B cell (primary cell): ENCODE data around the gene TDRD5. TPM values are rescaled to one million over a fixed set of nuclear protein-coding genes. Genes with fewer than 3 reads are reported as not detected.

Experiments
- ATAC-seq: fragments of 200-7000 bp; cut with Tn5 transposase; one replicate; pipeline ENCODE4 v1.10.0; 2021; ENCODE audit warnings: low read depth, mild to moderate bottlenecking, moderate number of reproducible peaks, moderate library complexity
- CTCF ChIA-PET: fragments of 350-600 bp; sonication (Branson Sonifier 250); formaldehyde crosslinking; loops from one replicate; lab custom pipeline; 2021; ENCODE audit warnings: antibody characterized with exemption, inconsistent platforms; lab: Charles Lee
- POLR2A ChIA-PET: fragments of 350-600 bp; sonication (Branson Sonifier 250); formaldehyde crosslinking; loops from one replicate; lab custom pipeline; 2021; ENCODE audit warnings: antibody characterized with exemption; lab: Charles Lee
- DNase-seq: peaks from one replicate; pipeline ENCODE4 v3.0.0; 2013
- H2AFZ ChIP-seq: 2 replicates; pipeline ENCODE4 v1.6.1; 2012; ENCODE audit warnings: mild to moderate bottlenecking, low read depth, low read length; ENCODE audit not compliant: insufficient read depth, poor library complexity, severe bottlenecking
- H3K27ac ChIP-seq, 2 donors: 1 replicate in 1 of 2; 2 replicates in 1 of 2; pipeline ENCODE4 v1.5.1; 2012 to 2013; ENCODE audit warnings: low read length in 2 of 2, mild to moderate bottlenecking in 2 of 2, moderate library complexity in 1 of 2
- H3K27me3 ChIP-seq, 4 experiments: fragments of 200-600 bp in 1 of 4; sonication (generic) in 1 of 4; replicated peaks in 1 of 4; 1 replicate in 2 of 4; 2 replicates in 2 of 4; pipeline versions ENCODE4 v1.6.1 to v1.7.0; 2013 to 2016; ENCODE audit warnings: low read length in 3 of 4, mild to moderate bottlenecking in 2 of 4, mixed read lengths in 1 of 4, moderate library complexity in 1 of 4; ENCODE audit not compliant: insufficient read depth in 4 of 4, control insufficient read depth in 3 of 4; ENCODE audit errors: control extremely low read depth in 1 of 4
- H3K36me3 ChIP-seq, 2 experiments: replicated peaks in 1 of 2; 1 replicate in 1 of 2; 2 replicates in 1 of 2; pipeline versions ENCODE4 v1.6.1 to v1.7.1; 2013; ENCODE audit warnings: low read length in 1 of 2; ENCODE audit not compliant: insufficient read depth in 2 of 2, control insufficient read depth in 1 of 2; ENCODE audit errors: control extremely low read depth in 1 of 2, extremely low read depth in 1 of 2
- H3K4me1 ChIP-seq, 2 donors: fragments of 200-600 bp in 1 of 2; sonication (generic) in 1 of 2; 1 replicate in 1 of 2; 2 replicates in 1 of 2; pipeline versions ENCODE4 v1.5.1 to v1.6.1; 2013 to 2017; ENCODE audit warnings: low read length in 2 of 2; ENCODE audit not compliant: control insufficient read depth in 2 of 2, insufficient read depth in 2 of 2
- H3K4me2 ChIP-seq: replicated peaks from 2 replicates; pipeline ENCODE3; 2012; ENCODE audit warnings: mild to moderate bottlenecking, low read depth, low read length; ENCODE audit not compliant: poor library complexity, severe bottlenecking
- H3K4me3 ChIP-seq, 5 experiments: fragments of 200-600 bp in 1 of 5; sonication (generic) in 1 of 5; 1 replicate in 3 of 5; 2 replicates in 2 of 5; pipeline versions ENCODE4 v1.5.1 to v1.7.0; 2011 to 2016; ENCODE audit warnings: low read length in 4 of 5, mild to moderate bottlenecking in 4 of 5, low read depth in 2 of 5, control low read depth in 1 of 5, moderate library complexity in 1 of 5; ENCODE audit not compliant: insufficient read depth in 1 of 5; ENCODE audit errors: control extremely low read depth in 1 of 5, extremely low read depth in 1 of 5
- H3K79me2 ChIP-seq: fragments of 200-600 bp; sonication (generic); one replicate; pipeline ENCODE4 v1.6.0; 2016; ENCODE audit warnings: low read length; ENCODE audit not compliant: control insufficient read depth, insufficient read depth
- H3K9ac ChIP-seq: fragments of 200-600 bp; sonication (generic); 2 replicates; pipeline ENCODE4 v1.6.1; 2017; ENCODE audit warnings: mild to moderate bottlenecking, low read length, moderate library complexity
- H3K9me3 ChIP-seq, 3 donors: one replicate each; pipeline versions ENCODE4 v1.6.1 to v1.7.1; 2013; ENCODE audit warnings: low read length in 2 of 3; ENCODE audit not compliant: control insufficient read depth in 2 of 3, insufficient read depth in 1 of 3; ENCODE audit errors: control extremely low read depth in 1 of 3
- H4K20me1 ChIP-seq: 2 replicates; pipeline ENCODE4 v1.6.0; 2012; ENCODE audit warnings: mild to moderate bottlenecking, low read length; ENCODE audit not compliant: insufficient read depth, control insufficient read depth, poor library complexity, severe bottlenecking
- H3K27ac Mint-ChIP-seq: one replicate; pipeline ENCODE4 v1.8.0; 2021; ENCODE audit warnings: mixed read lengths
- H3K27me3 Mint-ChIP-seq: one replicate; pipeline ENCODE4 v1.8.0; 2021; ENCODE audit warnings: mixed read lengths
- H3K4me1 Mint-ChIP-seq: one replicate; pipeline ENCODE4 v1.8.0; 2021; ENCODE audit warnings: mixed read lengths
- H3K4me3 Mint-ChIP-seq: one replicate; pipeline ENCODE4 v1.8.0; 2021; ENCODE audit warnings: mixed read lengths
- H3K9me3 Mint-ChIP-seq: one replicate; pipeline ENCODE4 v1.8.0; 2022; ENCODE audit warnings: mixed read lengths; ENCODE audit not compliant: insufficient read depth
- CTCF ChIP-seq: fragments of 200-600 bp; IDR thresholded peaks from one replicate; pipeline ENCODE4 v1.8.0; 2022; ENCODE audit warnings: antibody characterized with exemption, mild to moderate bottlenecking
- EZH2 ChIP-seq: IDR thresholded peaks from 2 replicates; pipeline ENCODE4 v1.6.1; 2012; ENCODE audit warnings: borderline replicate concordance, low read depth, mild to moderate bottlenecking, moderate library complexity, low read length; ENCODE audit not compliant: insufficient read depth, poor library complexity, severe bottlenecking
- WGBS: methylation state at CpG from one replicate; pipeline ENCODE4 v1.1.5; 2013; ENCODE audit warnings: missing lambda C conversion rate; ENCODE audit not compliant: insufficient coverage; 5-methylcytosine and 5-hydroxymethylcytosine counted together
- intact Hi-C: fragments of 100-400 bp; cut with micrococcal nuclease; formaldehyde crosslinking; loops from one replicate; pipeline ENCODE4 v1.10.0; 2022
- polyA plus RNA-seq: library from polyadenylated mRNA; depleted of rRNA; stranded (reverse); fragments of >200 nt; gene quantifications from 2 replicates; pipeline ENCODE4 v1.2.3, GENCODE V29; 2012
- total RNA-seq, 2 donors: library from RNA; stranded (reverse); fragments of 120-200 nt in 1 of 2; gene quantifications; 1 replicate in 1 of 2; 2 replicates in 1 of 2; pipeline versions ENCODE4 v1.2.3 to v1.2.4, GENCODE V29; 2013 to 2022

The TDRD5 gene
- total and polyA plus RNA-seq, 2 donors (not counting 1 experiment from before 2014, with no cell fraction given) = not detected

GRCh38 chr1:179550746-179551682 is 40.6 kb upstream of the TDRD5 start:
- Histone ChIP-seq H3K4me1 (no peaks in the 10 kb centered on the region), H3K9me3 (no peaks in the 10 kb centered on the region), H3K9ac (no peak overlapping the region), H3K27ac (no peak overlapping the region), H3K79me2 (no peaks in the 10 kb centered on the region), H3K4me3 (no peak overlapping the region), H3K4me2 (no peak overlapping the region), H2AFZ (no peak overlapping the region), H3K36me3 (no peaks in the 10 kb centered on the region), H3K27me3 (peaks cover 0 to 6% (median 0%) of the 10 kb centered on the region in 4 experiments), H4K20me1 (no peaks in the 10 kb centered on the region)
- peaks cover 7% of the 10 kb centered on the region for H3K27me3 Mint-ChIP-seq
- 65% methylated on average over 6 of the region's 9 CpGs for WGBS
- intact Hi-C loops = no loop called here
- no peak overlapping the region for H3K27ac Mint-ChIP-seq
- no peak for ATAC-seq
- ChIA-PET CTCF (no interaction called here), POLR2A (no interaction called here)
- no peak overlapping the region for H3K4me3 Mint-ChIP-seq
- TF ChIP-seq CTCF (no peak), EZH2 (no peak)
- no peak for DNase-seq
- H3K4me1 Mint-ChIP-seq = no peaks in the 10 kb centered on the region
- H3K9me3 Mint-ChIP-seq = no peaks in the 10 kb centered on the region

DNA sequence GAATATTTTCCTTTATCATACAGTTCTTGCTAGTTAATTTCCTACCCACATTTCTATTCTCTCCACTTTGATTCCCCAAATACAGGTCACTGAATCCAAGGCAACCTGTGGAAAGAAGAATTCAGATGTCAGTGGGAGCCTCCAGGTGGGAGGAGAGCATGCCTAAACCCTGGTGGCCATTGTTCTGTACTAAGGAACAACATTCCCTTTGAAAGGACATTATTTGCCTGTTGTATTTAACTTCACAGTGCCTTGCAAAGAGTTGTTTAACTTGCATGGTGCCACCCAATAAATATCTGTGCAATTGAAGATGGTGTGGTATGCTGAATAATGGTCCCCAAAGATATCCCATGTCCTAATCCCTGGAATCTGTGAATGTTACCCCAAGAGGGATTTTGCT is 37.2 kb upstream of the TDRD5 start:
- Mint-ChIP-seq H3K27me3 (peaks cover 6% of the 10 kb centered on the region), H3K4me3 (no peak overlapping the region), H3K27ac (no peak overlapping the region), H3K9me3 (no peaks in the 10 kb centered on the region), H3K4me1 (no peaks in the 10 kb centered on the region)
- CTCF ChIA-PET = no interaction called here
- Histone ChIP-seq H3K9ac (no peak overlapping the region), H3K27ac (no peak overlapping the region), H3K4me2 (no peak overlapping the region), H2AFZ (no peak overlapping the region), H3K4me1 (no peaks in the 10 kb centered on the region), H4K20me1 (no peaks in the 10 kb centered on the region), H3K36me3 (no peaks in the 10 kb centered on the region), H3K27me3 (peaks cover 0 to 3% (median 0%) of the 10 kb centered on the region in 4 experiments), H3K9me3 (no peaks in the 10 kb centered on the region), H3K4me3 (no peak overlapping the region), H3K79me2 (no peaks in the 10 kb centered on the region)
- TF ChIP-seq CTCF (no peak), EZH2 (no peak)
- intact Hi-C loops = no loop called here
- no peak for DNase-seq
- POLR2A ChIA-PET = no interaction called here
- ATAC-seq = no peak
